Measurements from ENCODE around the gene DYNC2I2.

DNA sequence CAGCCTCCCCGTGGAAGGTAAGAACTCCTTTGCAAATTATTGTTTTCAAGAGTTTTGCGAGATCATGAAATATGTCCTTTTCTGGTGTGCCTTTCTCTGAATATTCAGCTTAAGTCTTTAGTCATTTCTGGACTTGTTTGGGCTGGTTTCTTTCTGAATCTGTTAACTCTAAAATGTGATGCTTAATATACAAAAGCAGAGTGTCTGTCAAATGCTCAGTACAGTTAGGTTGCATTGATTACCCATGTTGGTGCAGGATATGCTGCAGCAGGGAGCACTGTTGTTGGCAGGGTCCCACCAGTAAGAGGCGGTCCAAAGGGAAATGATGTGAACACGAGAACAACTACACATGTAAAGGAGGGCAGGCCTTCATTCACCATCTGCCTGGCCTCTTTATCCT lies 56.5 kb downstream of the DYNC2I2 start:
- TF ChIP-seq, protein P1, sequence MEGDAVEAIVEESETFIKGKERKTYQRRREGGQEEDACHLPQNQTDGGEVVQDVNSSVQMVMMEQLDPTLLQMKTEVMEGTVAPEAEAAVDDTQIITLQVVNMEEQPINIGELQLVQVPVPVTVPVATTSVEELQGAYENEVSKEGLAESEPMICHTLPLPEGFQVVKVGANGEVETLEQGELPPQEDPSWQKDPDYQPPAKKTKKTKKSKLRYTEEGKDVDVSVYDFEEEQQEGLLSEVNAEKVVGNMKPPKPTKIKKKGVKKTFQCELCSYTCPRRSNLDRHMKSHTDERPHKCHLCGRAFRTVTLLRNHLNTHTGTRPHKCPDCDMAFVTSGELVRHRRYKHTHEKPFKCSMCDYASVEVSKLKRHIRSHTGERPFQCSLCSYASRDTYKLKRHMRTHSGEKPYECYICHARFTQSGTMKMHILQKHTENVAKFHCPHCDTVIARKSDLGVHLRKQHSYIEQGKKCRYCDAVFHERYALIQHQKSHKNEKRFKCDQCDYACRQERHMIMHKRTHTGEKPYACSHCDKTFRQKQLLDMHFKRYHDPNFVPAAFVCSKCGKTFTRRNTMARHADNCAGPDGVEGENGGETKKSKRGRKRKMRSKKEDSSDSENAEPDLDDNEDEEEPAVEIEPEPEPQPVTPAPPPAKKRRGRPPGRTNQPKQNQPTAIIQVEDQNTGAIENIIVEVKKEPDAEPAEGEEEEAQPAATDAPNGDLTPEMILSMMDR (IDR thresholded peaks at IDR 0.05; ENCODE audit: low read depth, low read length), result no peak
- TF ChIP-seq POLR2A (IDR thresholded peaks at IDR 0.05; ENCODE audit: extremely low read depth, insufficient read length), result no peak
